ENCODE results near the gene XAGE2. TPM values are rescaled to one million over a fixed set of nuclear protein-coding genes. Genes with fewer than 3 reads are reported as not detected.
"Not testable (repeated sequence)": the region's sequence is repeated elsewhere in the genome, so short reads cannot be mapped to it uniquely, and the experiment has no call there.

Gene XAGE2
- total and polyA plus RNA-seq, 2 experiments from 2014 or later: not detected

DNA sequence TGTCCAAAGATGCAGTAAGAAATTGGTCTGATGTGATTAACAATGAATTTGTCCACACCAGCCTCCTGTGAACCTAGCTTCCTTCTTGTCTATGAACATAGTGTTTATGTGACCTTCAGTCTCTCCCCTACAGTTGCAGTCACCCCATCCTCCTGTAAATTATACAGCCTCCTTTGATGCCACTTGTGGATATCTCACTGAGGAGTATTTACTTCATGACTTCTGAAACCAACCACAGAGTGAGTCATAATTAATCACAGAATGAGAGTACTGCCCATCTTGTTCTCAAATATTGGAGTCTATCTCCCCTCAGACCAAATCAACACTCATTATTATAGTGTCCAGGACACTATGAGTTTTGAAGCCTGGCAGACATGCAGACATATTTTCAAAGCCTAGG lies 27.3 kb upstream of the XAGE2 start:
- H3K27ac ChIP-seq (ENCODE audit: low read depth): no peak overlapping the region
- TF ChIP-seq, protein P1, sequence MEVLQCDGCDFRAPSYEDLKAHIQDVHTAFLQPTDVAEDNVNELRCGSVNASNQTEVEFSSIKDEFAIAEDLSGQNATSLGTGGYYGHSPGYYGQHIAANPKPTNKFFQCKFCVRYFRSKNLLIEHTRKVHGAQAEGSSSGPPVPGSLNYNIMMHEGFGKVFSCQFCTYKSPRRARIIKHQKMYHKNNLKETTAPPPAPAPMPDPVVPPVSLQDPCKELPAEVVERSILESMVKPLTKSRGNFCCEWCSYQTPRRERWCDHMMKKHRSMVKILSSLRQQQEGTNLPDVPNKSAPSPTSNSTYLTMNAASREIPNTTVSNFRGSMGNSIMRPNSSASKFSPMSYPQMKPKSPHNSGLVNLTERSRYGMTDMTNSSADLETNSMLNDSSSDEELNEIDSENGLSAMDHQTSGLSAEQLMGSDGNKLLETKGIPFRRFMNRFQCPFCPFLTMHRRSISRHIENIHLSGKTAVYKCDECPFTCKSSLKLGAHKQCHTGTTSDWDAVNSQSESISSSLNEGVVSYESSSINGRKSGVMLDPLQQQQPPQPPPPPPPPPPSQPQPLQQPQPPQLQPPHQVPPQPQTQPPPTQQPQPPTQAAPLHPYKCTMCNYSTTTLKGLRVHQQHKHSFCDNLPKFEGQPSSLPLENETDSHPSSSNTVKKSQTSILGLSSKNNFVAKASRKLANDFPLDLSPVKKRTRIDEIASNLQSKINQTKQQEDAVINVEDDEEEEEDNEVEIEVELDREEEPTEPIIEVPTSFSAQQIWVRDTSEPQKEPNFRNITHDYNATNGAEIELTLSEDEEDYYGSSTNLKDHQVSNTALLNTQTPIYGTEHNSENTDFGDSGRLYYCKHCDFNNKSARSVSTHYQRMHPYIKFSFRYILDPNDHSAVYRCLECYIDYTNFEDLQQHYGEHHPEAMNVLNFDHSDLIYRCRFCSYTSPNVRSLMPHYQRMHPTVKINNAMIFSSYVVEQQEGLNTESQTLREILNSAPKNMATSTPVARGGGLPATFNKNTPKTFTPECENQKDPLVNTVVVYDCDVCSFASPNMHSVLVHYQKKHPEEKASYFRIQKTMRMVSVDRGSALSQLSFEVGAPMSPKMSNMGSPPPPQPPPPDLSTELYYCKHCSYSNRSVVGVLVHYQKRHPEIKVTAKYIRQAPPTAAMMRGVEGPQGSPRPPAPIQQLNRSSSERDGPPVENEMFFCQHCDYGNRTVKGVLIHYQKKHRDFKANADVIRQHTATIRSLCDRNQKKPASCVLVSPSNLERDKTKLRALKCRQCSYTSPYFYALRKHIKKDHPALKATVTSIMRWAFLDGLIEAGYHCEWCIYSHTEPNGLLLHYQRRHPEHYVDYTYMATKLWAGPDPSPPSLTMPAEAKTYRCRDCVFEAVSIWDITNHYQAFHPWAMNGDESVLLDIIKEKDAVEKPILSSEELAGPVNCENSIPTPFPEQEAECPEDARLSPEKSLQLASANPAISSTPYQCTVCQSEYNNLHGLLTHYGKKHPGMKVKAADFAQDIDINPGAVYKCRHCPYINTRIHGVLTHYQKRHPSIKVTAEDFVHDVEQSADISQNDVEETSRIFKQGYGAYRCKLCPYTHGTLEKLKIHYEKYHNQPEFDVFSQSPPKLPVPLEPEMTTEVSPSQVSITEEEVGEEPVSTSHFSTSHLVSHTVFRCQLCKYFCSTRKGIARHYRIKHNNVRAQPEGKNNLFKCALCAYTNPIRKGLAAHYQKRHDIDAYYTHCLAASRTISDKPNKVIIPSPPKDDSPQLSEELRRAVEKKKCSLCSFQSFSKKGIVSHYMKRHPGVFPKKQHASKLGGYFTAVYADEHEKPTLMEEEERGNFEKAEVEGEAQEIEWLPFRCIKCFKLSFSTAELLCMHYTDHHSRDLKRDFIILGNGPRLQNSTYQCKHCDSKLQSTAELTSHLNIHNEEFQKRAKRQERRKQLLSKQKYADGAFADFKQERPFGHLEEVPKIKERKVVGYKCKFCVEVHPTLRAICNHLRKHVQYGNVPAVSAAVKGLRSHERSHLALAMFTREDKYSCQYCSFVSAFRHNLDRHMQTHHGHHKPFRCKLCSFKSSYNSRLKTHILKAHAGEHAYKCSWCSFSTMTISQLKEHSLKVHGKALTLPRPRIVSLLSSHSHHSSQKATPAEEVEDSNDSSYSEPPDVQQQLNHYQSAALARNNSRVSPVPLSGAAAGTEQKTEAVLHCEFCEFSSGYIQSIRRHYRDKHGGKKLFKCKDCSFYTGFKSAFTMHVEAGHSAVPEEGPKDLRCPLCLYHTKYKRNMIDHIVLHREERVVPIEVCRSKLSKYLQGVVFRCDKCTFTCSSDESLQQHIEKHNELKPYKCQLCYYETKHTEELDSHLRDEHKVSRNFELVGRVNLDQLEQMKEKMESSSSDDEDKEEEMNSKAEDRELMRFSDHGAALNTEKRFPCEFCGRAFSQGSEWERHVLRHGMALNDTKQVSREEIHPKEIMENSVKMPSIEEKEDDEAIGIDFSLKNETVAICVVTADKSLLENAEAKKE (CRISPR knock-in tag; IDR thresholded peaks at IDR 0.05): no peak
- TF ChIP-seq ZNF114 (CRISPR knock-in tag; IDR thresholded peaks at IDR 0.05) (no peak), NANOG (IDR thresholded peaks at IDR 0.05; ENCODE audit: borderline replicate concordance) (no peak), CREB1 (CRISPR knock-in tag; IDR thresholded peaks at IDR 0.05; ENCODE audit: low read depth) (no peak)
- TF ChIP-seq, protein P2, sequence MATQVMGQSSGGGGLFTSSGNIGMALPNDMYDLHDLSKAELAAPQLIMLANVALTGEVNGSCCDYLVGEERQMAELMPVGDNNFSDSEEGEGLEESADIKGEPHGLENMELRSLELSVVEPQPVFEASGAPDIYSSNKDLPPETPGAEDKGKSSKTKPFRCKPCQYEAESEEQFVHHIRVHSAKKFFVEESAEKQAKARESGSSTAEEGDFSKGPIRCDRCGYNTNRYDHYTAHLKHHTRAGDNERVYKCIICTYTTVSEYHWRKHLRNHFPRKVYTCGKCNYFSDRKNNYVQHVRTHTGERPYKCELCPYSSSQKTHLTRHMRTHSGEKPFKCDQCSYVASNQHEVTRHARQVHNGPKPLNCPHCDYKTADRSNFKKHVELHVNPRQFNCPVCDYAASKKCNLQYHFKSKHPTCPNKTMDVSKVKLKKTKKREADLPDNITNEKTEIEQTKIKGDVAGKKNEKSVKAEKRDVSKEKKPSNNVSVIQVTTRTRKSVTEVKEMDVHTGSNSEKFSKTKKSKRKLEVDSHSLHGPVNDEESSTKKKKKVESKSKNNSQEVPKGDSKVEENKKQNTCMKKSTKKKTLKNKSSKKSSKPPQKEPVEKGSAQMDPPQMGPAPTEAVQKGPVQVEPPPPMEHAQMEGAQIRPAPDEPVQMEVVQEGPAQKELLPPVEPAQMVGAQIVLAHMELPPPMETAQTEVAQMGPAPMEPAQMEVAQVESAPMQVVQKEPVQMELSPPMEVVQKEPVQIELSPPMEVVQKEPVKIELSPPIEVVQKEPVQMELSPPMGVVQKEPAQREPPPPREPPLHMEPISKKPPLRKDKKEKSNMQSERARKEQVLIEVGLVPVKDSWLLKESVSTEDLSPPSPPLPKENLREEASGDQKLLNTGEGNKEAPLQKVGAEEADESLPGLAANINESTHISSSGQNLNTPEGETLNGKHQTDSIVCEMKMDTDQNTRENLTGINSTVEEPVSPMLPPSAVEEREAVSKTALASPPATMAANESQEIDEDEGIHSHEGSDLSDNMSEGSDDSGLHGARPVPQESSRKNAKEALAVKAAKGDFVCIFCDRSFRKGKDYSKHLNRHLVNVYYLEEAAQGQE (IDR thresholded peaks at IDR 0.05; ENCODE audit: unreplicated experiment): no peak
- Mint-ChIP-seq H3K27ac (no peak overlapping the region), H3K36me3 (ENCODE audit: low read depth) (no peaks in the 10 kb centered on the region), H3K4me1 (no peaks in the 10 kb centered on the region), H3K4me3 (no peak overlapping the region), H3K9me3 (no peaks in the 10 kb centered on the region), H3K27me3 (ENCODE audit: insufficient read depth, low read depth, poor library complexity) (peaks cover 1% of the 10 kb centered on the region)
- no peak overlapping the region for H3K4me3 ChIP-seq
- H4K20me1 ChIP-seq (replicated peaks; ENCODE audit: insufficient read depth): no peaks in the 10 kb centered on the region
- H3F3A ChIP-seq (replicated peaks; ENCODE audit: low read depth): no peaks in the 10 kb centered on the region
- H3K4me1 ChIP-seq (ENCODE audit: insufficient read depth): no peaks in the 10 kb centered on the region
- H3K4me2 ChIP-seq: no peak overlapping the region
- no peaks in the 10 kb centered on the region for H3K9me2 ChIP-seq (ENCODE audit: insufficient read depth)
- H2AFZ ChIP-seq: no peak overlapping the region
- ATAC-seq: no peak
- H3K27me3 ChIP-seq (ENCODE audit: insufficient read depth): no peaks in the 10 kb centered on the region
- no peak for DNase-seq (ENCODE audit: low spot score)
- H3K79me2 ChIP-seq (replicated peaks; ENCODE audit: insufficient read depth): no peaks in the 10 kb centered on the region
- no peaks in the 10 kb centered on the region for H3K36me3 ChIP-seq (ENCODE audit: insufficient read depth)

- H3F3A ChIP-seq (replicated peaks; ENCODE audit: low read depth); H3K4me1 ChIP-seq (ENCODE audit: insufficient read depth); ATAC-seq; H3K79me2 ChIP-seq (replicated peaks; ENCODE audit: insufficient read depth); H4K20me1 ChIP-seq (replicated peaks; ENCODE audit: insufficient read depth); H3K27ac ChIP-seq (ENCODE audit: low read depth); H3K9me3 Mint-ChIP-seq; H3K36me3 ChIP-seq (ENCODE audit: insufficient read depth); H3K9me2 ChIP-seq (ENCODE audit: insufficient read depth); H3K27ac Mint-ChIP-seq; H3K4me1 Mint-ChIP-seq; H3K27me3 ChIP-seq (ENCODE audit: insufficient read depth); H3K4me2 ChIP-seq; H3K36me3 Mint-ChIP-seq (ENCODE audit: low read depth); H2AFZ ChIP-seq; H3K4me3 ChIP-seq; DNase-seq (ENCODE audit: low spot score); H3K4me3 Mint-ChIP-seq; H3K27me3 Mint-ChIP-seq (ENCODE audit: insufficient read depth, low read depth, poor library complexity): not testable (repeated sequence)
Measured at GRCh38 chrX:52343131-52343530, 25.7 kb upstream of the XAGE2 start.
